OCI-LY3 (cell line): ENCODE data around the gene PTPN1.

Source experiments
- EZH2phosphoT487 ChIP-seq: fragments of 200-600 bp; shearing (Covaris generic); IDR thresholded peaks from 2 replicates; pipeline ENCODE4 v1.6.1; 2018; ENCODE audit warnings: antibody characterized with exemption, mixed run types, low read depth
- TF ChIP-seq, protein P1 (sequence below): fragments of 200-600, 300-600 bp; sonication (generic); IDR thresholded peaks from 2 replicates; pipeline ENCODE4 v1.5.1; 2014; ENCODE audit warnings: antibody characterized with exemption, low read length, low read depth

DNA sequence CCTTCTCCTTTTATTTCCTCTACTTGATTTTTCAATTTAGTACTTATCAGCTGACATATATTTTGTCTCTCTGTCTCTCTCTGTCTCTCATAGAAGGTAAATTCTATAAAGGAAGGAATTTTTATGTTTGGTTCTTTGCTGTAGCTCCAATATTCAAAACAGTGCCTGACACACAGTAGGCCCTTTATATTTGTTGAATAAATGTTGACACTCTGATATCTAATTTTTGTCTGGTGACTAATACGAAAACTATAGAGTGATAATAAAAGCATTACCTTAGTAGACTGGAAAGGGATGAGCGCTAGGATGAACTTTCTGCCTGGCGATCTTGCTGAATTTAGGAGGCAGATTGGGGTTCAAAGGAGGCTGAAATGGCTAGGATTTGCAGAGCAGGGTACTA is 42.8 kb downstream of the PTPN1 start:
- TF ChIP-seq, protein P1, sequence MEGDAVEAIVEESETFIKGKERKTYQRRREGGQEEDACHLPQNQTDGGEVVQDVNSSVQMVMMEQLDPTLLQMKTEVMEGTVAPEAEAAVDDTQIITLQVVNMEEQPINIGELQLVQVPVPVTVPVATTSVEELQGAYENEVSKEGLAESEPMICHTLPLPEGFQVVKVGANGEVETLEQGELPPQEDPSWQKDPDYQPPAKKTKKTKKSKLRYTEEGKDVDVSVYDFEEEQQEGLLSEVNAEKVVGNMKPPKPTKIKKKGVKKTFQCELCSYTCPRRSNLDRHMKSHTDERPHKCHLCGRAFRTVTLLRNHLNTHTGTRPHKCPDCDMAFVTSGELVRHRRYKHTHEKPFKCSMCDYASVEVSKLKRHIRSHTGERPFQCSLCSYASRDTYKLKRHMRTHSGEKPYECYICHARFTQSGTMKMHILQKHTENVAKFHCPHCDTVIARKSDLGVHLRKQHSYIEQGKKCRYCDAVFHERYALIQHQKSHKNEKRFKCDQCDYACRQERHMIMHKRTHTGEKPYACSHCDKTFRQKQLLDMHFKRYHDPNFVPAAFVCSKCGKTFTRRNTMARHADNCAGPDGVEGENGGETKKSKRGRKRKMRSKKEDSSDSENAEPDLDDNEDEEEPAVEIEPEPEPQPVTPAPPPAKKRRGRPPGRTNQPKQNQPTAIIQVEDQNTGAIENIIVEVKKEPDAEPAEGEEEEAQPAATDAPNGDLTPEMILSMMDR: no peak
- TF ChIP-seq EZH2phosphoT487: no peak
